Activated T-cell treated with anti-CD3 and anti-CD28 coated beads, Interleukin-2, amount 50 U/mL, for 72 hours (primary cell): ENCODE results near the gene TSPAN4. TPM values are rescaled to one million over a fixed set of nuclear protein-coding genes. Genes with fewer than 3 reads are reported as not detected.

Source experiments
- ATAC-seq, 2 donors: fragments of 150-1000 bp; cut with Tn5 transposase; replicated peaks in 1 of 2; 2 replicates each; pipeline ENCODE4 v1.10.0; 2021; ENCODE audit warnings: moderate library complexity in 2 of 2, mild to moderate bottlenecking in 1 of 2
- DNase-seq, 2 donors: peaks; one replicate each; pipeline ENCODE4 v3.0.0; 2021 to 2022; ENCODE audit warnings: mixed read lengths in 1 of 2
- H3K27ac Mint-ChIP-seq: one replicate; pipeline ENCODE4 v1.8.0; 2022; ENCODE audit warnings: mild to moderate bottlenecking, moderate library complexity, mixed read lengths
- H3K27me3 Mint-ChIP-seq: one replicate; pipeline ENCODE4 v1.8.0; 2022; ENCODE audit warnings: low read depth, mixed read lengths
- H3K36me3 Mint-ChIP-seq, 2 donors: one replicate each; pipeline ENCODE4 v1.8.0; 2022; ENCODE audit warnings: mixed read lengths in 2 of 2, mild to moderate bottlenecking in 1 of 2; ENCODE audit not compliant: insufficient read depth in 2 of 2
- H3K4me1 Mint-ChIP-seq: one replicate; pipeline ENCODE4 v1.8.0; 2022; ENCODE audit warnings: low read depth, mixed read lengths
- H3K4me3 Mint-ChIP-seq, 2 donors: one replicate each; pipeline ENCODE4 v1.8.0; 2022; ENCODE audit warnings: mild to moderate bottlenecking in 2 of 2, mixed read lengths in 2 of 2, moderate library complexity in 2 of 2
- H3K9me3 Mint-ChIP-seq, 2 donors: one replicate each; pipeline ENCODE4 v1.8.0; 2022; ENCODE audit warnings: mixed read lengths in 2 of 2
- total RNA-seq, 2 donors: library from RNA; stranded (reverse); gene quantifications; one replicate each; pipeline ENCODE4 v1.2.3, GENCODE V29; 2022

TSPAN4 gene
- total RNA-seq, 2 donors from 2014 or later = 12.2 to 14.9 TPM

- Mint-ChIP-seq H3K36me3 (no peaks in the 10 kb centered on the region), H3K4me3 (no peak overlapping the region), H3K9me3 (no peaks in the 10 kb centered on the region), H3K27ac (no peak overlapping the region), H3K4me1 (no peaks in the 10 kb centered on the region), H3K27me3 (no peaks in the 10 kb centered on the region)
- ATAC-seq (no peak), DNase-seq (no peak)
These were observed 25.7 kb downstream of the TSPAN4 start for GRCh38 chr11:868394-868793.

GRCh38 chr11:868802-869201 is 26.1 kb downstream of the TSPAN4 start:
- Mint-ChIP-seq H3K4me1 (no peaks in the 10 kb centered on the region), H3K36me3 (no peaks in the 10 kb centered on the region), H3K27me3 (no peaks in the 10 kb centered on the region), H3K4me3 (no peak overlapping the region), H3K9me3 (no peaks in the 10 kb centered on the region), H3K27ac (no peak overlapping the region)
- DNase-seq (no peak), ATAC-seq (no peak)

GRCh38 chr11:869399-870126 is 26.9 kb downstream of the TSPAN4 start:
- no peak overlapping the region for H3K27ac Mint-ChIP-seq
- ATAC-seq (no peak), DNase-seq (no peak)
- H3K36me3 Mint-ChIP-seq = no peaks in the 10 kb centered on the region
- no peaks in the 10 kb centered on the region for H3K27me3 Mint-ChIP-seq
- H3K9me3 Mint-ChIP-seq = no peaks in the 10 kb centered on the region
- H3K4me3 Mint-ChIP-seq = no peak overlapping the region
- H3K4me1 Mint-ChIP-seq = no peaks in the 10 kb centered on the region

GRCh38 chr11:870127-870413 is 27.4 kb downstream of the TSPAN4 start:
- DNase-seq = no peak
- H3K36me3 Mint-ChIP-seq = no peaks in the 10 kb centered on the region

GRCh38 chr11:870418-870817 is 27.8 kb downstream of the TSPAN4 start:
- Mint-ChIP-seq H3K36me3 (no peaks in the 10 kb centered on the region), H3K9me3 (no peaks in the 10 kb centered on the region), H3K27ac (no peak overlapping the region), H3K4me1 (no peaks in the 10 kb centered on the region), H3K27me3 (no peaks in the 10 kb centered on the region), H3K4me3 (no peak overlapping the region)
- no peak for DNase-seq
- ATAC-seq = no peak

More at GRCh38 chr11:870127-870413, 27.4 kb downstream of the TSPAN4 start:
- Mint-ChIP-seq H3K4me1 (no peaks in the 10 kb centered on the region), H3K4me3 (no peak overlapping the region), H3K27ac (no peak overlapping the region), H3K27me3 (no peaks in the 10 kb centered on the region), H3K9me3 (no peaks in the 10 kb centered on the region)
- ATAC-seq = no peak

GRCh38 chr11:871472-871871 is 28.8 kb downstream of the TSPAN4 start:
- Mint-ChIP-seq H3K36me3 (no peaks in the 10 kb centered on the region), H3K4me1 (no peaks in the 10 kb centered on the region), H3K4me3 (no peak overlapping the region), H3K27ac (no peak overlapping the region), H3K9me3 (no peaks in the 10 kb centered on the region), H3K27me3 (no peaks in the 10 kb centered on the region)
- DNase-seq (no peak), ATAC-seq (no peak)

GRCh38 chr11:872799-873198 is 30.1 kb downstream of the TSPAN4 start:
- H3K4me1 Mint-ChIP-seq = no peaks in the 10 kb centered on the region
- peaks cover 0 to 1% of the 10 kb centered on the region in 2 donors for H3K36me3 Mint-ChIP-seq
- no peak overlapping the region for H3K4me3 Mint-ChIP-seq
- no peak overlapping the region for H3K27ac Mint-ChIP-seq
- no peak for DNase-seq
- no peaks in the 10 kb centered on the region for H3K9me3 Mint-ChIP-seq
- ATAC-seq = no peak
- no peaks in the 10 kb centered on the region for H3K27me3 Mint-ChIP-seq

- Mint-ChIP-seq H3K27ac (no peak overlapping the region), H3K4me3 (no peak overlapping the region), H3K4me1 (no peaks in the 10 kb centered on the region), H3K9me3 (no peaks in the 10 kb centered on the region), H3K27me3 (no peaks in the 10 kb centered on the region), H3K36me3 (peaks cover 0 to 2% of the 10 kb centered on the region in 2 donors)
- no peak for ATAC-seq
- DNase-seq = no peak
These were observed 31.1 kb downstream of the TSPAN4 start for GRCh38 chr11:873706-874105.

GRCh38 chr11:875203-875602 is 32.6 kb downstream of the TSPAN4 start:
- Mint-ChIP-seq H3K27me3 (no peaks in the 10 kb centered on the region), H3K9me3 (no peaks in the 10 kb centered on the region), H3K36me3 (peaks cover 0 to 2% of the 10 kb centered on the region in 2 donors)

GRCh38 chr11:875769-876301 is 33.2 kb downstream of the TSPAN4 start:
- Mint-ChIP-seq H3K9me3 (no peaks in the 10 kb centered on the region), H3K4me3 (no peak overlapping the region), H3K27ac (no peak overlapping the region), H3K36me3 (peaks cover 0 to 6% of the 10 kb centered on the region in 2 donors), H3K4me1 (no peaks in the 10 kb centered on the region), H3K27me3 (no peaks in the 10 kb centered on the region)
- ATAC-seq (no peak), DNase-seq (no peak)

More at GRCh38 chr11:875203-875602, 32.6 kb downstream of the TSPAN4 start:
- DNase-seq (no peak), ATAC-seq (no peak)
- H3K4me1 Mint-ChIP-seq = no peaks in the 10 kb centered on the region
- no peak overlapping the region for H3K27ac Mint-ChIP-seq
- H3K4me3 Mint-ChIP-seq = no peak overlapping the region

GRCh38 chr11:876545-876944 is 33.9 kb downstream of the TSPAN4 start:
- DNase-seq = no peak

GRCh38 chr11:877565-877964 is 34.9 kb downstream of the TSPAN4 start:
- Mint-ChIP-seq H3K9me3 (no peaks in the 10 kb centered on the region), H3K4me1 (no peaks in the 10 kb centered on the region), H3K4me3 (no peak overlapping the region), H3K27me3 (no peaks in the 10 kb centered on the region), H3K27ac (no peak overlapping the region), H3K36me3 (peaks cover 0 to 10% of the 10 kb centered on the region in 2 donors)
- peak; percentile 12 to 36 for DNase-seq
- ATAC-seq = no peak

More at GRCh38 chr11:876545-876944, 33.9 kb downstream of the TSPAN4 start:
- H3K27ac Mint-ChIP-seq = no peak overlapping the region
- no peaks in the 10 kb centered on the region for H3K4me1 Mint-ChIP-seq
- H3K27me3 Mint-ChIP-seq = no peaks in the 10 kb centered on the region
- no peak overlapping the region for H3K4me3 Mint-ChIP-seq
- H3K9me3 Mint-ChIP-seq = no peaks in the 10 kb centered on the region
- peaks cover 0 to 6% of the 10 kb centered on the region in 2 donors for H3K36me3 Mint-ChIP-seq
- no peak for ATAC-seq

GRCh38 chr11:880447-880846 is 37.8 kb downstream of the TSPAN4 start:
- Mint-ChIP-seq H3K4me3 (no peak overlapping the region), H3K27me3 (no peaks in the 10 kb centered on the region), H3K9me3 (no peaks in the 10 kb centered on the region), H3K27ac (no peak overlapping the region), H3K36me3 (peaks cover 0 to 10% of the 10 kb centered on the region in 2 donors), H3K4me1 (no peaks in the 10 kb centered on the region)
- ATAC-seq (no peak), DNase-seq (no peak)

- no peak overlapping the region for H3K4me3 Mint-ChIP-seq
- H3K27me3 Mint-ChIP-seq = no peaks in the 10 kb centered on the region
- DNase-seq (no peak), ATAC-seq (no peak)
- H3K27ac Mint-ChIP-seq = no peak overlapping the region
- peaks cover 0 to 13% of the 10 kb centered on the region in 2 donors for H3K36me3 Mint-ChIP-seq
- H3K9me3 Mint-ChIP-seq = no peaks in the 10 kb centered on the region
- H3K4me1 Mint-ChIP-seq = no peaks in the 10 kb centered on the region
These were observed 39.9 kb downstream of the TSPAN4 start for GRCh38 chr11:882596-882995.
